IPS-NIHi11 (cell line): ENCODE measurements around the gene THPO.
A peak's percentile ranks its signal among the peaks of the same experiment; 100 is the strongest.

ENCODE experiments used
- DNase-seq: peaks from one replicate; pipeline ENCODE4 v3.0.0; 2012; ENCODE audit warnings: mixed read lengths, low spot score

THPO gene

DNA sequence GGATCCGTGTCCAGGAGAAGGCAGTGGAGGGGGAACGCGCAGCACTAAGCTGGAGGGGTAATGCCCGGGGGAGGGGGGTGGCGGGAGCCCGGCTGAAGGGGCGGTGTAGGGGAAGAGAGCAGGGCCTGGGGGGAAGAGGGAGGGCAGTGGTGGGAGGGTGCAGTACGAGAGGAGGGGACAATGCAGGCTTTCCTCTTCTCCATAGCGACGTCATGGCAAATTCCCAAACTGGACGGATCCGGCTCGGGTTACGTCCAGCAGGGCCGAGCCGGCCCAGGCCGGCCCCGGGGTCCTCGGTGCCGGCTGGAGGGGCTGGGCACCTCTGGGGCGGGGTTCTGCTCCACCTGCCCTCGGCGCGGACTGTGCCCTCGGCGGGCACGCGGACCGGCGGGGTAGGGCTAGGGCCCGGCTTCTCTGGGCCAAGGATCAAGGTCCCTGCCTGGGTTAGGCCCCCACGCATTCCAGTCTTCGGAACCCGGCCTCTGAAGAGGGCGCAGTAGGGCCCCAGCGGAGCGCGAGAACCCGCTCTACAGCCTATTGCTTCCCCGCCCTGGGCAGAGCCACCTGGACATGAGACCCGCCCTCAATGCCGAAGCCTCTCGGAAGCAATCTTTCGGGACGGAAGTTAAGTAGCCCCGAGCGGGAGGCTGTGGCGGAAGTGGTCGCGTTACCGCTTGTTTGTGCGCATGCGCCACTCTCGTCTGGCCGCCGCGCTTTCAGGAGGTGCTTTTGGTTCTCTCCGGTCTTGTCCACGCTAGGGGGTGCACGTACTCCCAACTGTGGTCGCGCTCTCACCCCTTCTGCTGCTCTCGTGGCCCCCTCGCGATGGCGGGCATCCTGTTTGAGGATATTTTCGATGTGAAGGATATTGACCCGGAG is 15.1 kb downstream of the THPO start:
- peak; percentile 95 for DNase-seq

- no peak for DNase-seq
Observed at GRCh38 chr3:184361932-184362667, 15.9 kb downstream of the THPO start.

GRCh38 chr3:184361532-184361931 is 16.5 kb downstream of the THPO start, which contains the start of the genes CLCN2 and POLR2H:
Gene CLCN2, minus strand, starts transcription at chr3:184361605. Its CDS starts 126 bp downstream, at chr3:184361479.
Gene POLR2H, plus strand, starts transcription at chr3:184361710. Its CDS starts 1,783 bp downstream, at chr3:184363493.
- peak; percentile 83 for DNase-seq

- no peak for DNase-seq
Observed at GRCh38 chr3:184360929-184361531, 17.0 kb downstream of the THPO start.

- DNase-seq, result no peak
Observed at GRCh38 chr3:184360070-184360928, 17.7 kb downstream of the THPO start.

DNA sequence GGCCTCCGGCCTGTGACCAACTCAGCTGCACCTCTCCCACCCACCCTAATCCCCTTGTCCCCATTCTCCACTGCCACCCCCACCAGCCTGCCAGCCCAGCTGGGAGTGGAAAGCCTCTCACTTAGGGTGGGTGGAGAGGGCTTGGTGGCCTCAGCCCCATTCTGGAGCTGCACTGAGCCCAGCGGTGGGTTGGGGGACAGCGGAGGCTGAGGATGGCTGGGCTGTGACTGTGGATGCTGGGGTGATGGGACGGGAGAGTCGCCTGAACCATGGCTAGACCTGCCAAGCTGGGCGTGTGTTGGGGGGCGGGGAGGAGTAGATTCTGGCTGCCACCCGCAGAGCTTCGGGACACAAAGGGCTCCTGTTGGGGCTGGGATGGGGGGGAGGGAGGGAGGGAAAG is 18.4 kb downstream of the THPO start:
- DNase-seq, result no peak

- no peak for DNase-seq
Observed at GRCh38 chr3:184358921-184359350, 19.1 kb downstream of the THPO start.

DNA sequence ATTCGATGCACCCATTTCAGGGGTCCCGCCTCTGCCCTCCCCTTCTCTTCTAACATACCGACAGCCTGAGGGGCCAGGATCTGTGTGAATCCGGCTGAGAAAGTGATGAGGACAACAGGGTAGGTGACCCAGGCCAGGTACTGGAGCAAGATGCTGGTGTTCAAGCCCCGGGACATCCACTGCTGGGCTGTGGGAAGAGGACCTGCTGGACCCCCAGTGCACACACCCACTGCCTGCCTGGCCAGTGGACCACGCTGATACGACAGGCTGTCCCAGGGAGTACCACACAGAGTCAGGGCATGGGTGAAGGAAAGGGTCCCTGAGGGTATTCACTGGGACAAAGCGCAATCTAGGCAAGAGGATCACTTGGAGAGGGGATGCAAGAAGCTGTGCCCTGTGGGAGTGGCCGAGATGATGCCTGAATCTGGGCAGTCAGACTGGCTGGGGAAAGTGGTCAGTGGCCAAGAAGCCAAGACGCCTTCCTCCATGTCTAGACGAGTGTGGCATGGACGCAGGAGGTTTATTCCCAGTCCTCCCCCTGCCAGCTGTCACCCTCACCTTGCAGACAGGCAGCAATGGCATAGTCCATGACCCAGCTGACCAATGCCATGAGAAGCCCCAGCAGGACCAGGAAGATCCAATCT is 19.8 kb downstream of the THPO start:
- DNase-seq, result no peak

DNA sequence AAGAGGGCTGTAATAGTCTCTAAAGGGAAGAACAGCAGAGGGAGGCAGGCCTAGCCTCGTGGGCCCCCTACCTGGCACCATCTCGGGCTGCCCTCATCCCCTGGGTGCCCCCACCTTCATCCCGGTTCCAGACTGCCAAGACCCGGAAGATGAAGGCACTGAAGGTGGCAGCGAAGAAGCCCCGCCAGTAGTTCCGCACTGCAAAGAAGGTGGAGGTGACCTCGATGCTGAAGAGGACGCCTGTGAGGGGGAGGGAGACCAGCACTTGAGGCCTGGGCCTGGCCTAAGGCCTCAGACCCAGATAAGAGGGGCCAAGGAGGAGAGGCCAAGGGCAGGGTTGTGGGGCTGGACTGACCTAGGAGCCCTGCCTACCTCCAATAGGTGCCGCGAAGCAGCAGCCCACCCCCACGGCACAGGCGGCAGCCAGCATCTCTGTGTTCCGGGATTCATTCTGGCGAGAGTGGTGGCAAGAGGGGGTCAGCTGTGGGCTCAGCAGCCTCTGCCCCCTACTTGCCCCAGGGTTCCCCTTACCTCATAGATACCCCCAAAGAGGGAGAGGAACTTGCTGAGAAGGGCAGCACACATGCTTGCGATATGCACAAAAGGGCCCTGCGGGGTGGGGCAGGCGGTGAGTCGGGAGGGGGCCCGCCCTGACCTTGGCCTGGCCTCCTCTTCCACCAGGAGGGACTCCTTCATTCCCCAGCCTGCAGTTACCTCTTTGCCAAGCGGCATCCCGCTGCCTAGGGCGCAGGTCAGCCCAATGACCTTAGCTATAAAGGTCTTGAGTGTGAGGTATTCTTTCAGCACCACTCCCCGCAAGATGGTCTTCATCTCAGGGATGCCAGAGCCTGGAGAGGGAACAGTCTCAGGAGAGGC is 20.5 kb downstream of the THPO start:
- DNase-seq, result no peak

- no peak for DNase-seq
Observed at GRCh38 chr3:184355261-184356040, 22.6 kb downstream of the THPO start.

DNA sequence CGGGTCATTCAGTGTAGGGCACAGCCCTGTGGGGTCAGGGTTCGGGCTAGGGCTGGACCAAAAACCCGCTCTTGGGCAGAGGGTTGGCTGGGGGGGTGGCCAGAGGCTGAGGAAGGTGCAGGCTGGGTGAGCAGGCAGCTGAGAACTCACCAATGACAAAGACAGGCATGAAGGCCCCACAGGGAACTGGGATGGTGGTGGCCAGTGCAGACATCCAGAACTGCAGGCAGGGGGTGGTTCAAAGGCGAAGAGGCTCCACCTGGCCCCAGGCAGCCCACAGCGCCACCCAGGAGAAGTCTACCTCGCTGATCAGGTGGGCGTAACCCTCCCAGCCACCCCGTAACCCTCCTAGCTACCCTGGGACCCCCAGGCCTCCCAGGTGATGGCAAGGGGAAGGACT is 23.3 kb downstream of the THPO start:
- no peak for DNase-seq

- peak; percentile 84 for DNase-seq
Observed at GRCh38 chr3:184354121-184354728, 23.8 kb downstream of the THPO start.

GRCh38 chr3:184353546-184353941 is 24.5 kb downstream of the THPO start:
- DNase-seq, result no peak

DNA sequence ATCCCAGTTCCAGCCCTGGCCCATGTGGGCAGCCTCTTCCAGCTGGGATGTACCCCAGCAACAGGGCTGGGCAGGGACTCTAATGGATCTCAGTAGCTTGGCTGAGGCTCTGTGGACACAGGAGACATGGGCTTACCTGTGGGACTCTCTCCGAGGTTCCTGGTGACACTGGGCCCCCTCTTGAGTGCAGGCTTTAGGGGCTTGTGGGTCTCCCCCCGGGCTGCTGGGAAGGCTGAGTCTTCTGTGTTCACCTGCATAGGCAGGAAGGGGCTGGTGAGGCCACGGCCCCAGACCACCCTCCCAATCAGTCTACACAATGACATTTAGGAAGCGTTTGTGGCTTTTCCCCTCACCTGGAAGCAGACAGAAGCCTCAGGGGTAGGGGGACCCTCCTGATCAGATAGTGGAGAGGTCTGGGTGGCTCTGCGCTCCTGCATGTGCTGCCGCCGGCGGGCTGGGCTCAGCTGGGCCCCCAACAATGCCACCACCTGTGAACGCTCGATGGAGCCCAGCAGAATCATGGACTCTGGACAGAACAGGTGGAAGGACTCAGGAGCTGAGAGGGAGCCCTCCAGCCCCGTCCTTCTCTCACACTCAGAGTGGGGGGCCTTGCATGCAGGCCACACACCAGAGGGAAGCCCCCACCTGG is 25.0 kb downstream of the THPO start:
- no peak for DNase-seq

GRCh38 chr3:184352149-184352785 is 25.7 kb downstream of the THPO start:
- no peak for DNase-seq

- no peak for DNase-seq
Observed at GRCh38 chr3:184351511-184352148, 26.4 kb downstream of the THPO start.

DNA sequence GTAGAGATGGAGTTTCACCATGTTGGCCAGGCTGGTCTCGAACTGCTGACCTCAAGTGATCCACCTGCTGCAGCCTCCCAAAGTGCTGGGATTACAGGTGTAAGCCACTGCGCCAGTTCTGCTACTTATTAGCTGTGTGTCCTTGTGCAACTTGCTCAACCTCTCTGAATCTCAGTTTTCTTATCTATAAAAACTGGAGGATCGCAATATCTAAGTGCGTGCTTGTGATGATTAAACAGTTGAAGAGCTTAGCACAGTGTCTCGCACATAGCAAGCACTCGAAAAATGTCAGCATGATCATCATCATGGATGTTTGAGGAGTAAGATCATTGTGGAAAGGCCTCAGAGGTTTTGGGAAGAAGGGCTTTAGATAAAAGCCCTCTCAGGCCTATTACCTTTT is 27.4 kb downstream of the THPO start:
- DNase-seq, result no peak
